GM12878 (cell line): Measurements from ENCODE around the gene SOX9. TPM values are rescaled to one million over a fixed set of nuclear protein-coding genes. Genes with fewer than 3 reads are reported as not detected.

Experiments used
- CUX1 ChIP-seq: IDR thresholded peaks from 2 replicates; pipeline ENCODE4 v1.6.1; 2012; ENCODE audit warnings: improper control_type of control experiment, low read depth, low read length; ENCODE audit not compliant: insufficient replicate concordance
- ELK1 ChIP-seq: IDR thresholded peaks from 2 replicates; pipeline ENCODE4 v1.6.1; 2012; ENCODE audit warnings: low read depth, low read length, improper control_type of control experiment
- HDAC2 ChIP-seq: fragments of 200-600 bp; sonication (generic); IDR thresholded peaks from 2 replicates; pipeline ENCODE4 v1.6.1; 2017
- MYB ChIP-seq: fragments of 150-350 bp; IDR thresholded peaks from 2 replicates; pipeline ENCODE4 v1.6.1; 2014; ENCODE audit warnings: mild to moderate bottlenecking, low read depth, low read length, borderline replicate concordance
- RAD21 ChIP-seq: IDR thresholded peaks from 2 replicates; pipeline ENCODE4 v1.6.1; 2011; ENCODE audit warnings: mild to moderate bottlenecking, low read depth, low read length, moderate library complexity; ENCODE audit not compliant: insufficient read depth
- SREBF1 ChIP-seq: IDR thresholded peaks from 2 replicates; pipeline ENCODE4 v1.6.1; 2012; ENCODE audit warnings: mild to moderate bottlenecking, low read length
- YY1 ChIP-seq: IDR thresholded peaks from 2 replicates; pipeline ENCODE4 v1.6.1; 2011; ENCODE audit warnings: low read depth, mild to moderate bottlenecking, low read length
- polyA plus RNA-seq, 11 experiments: library from polyadenylated mRNA; depleted of rRNA in 4 of 11; unstranded in 6 of 11; stranded (reverse) in 5 of 11; fragments of >200 nt; fragmentation: Nextera tagmentation in 4 of 11; fragmentation: Illumina TruSeq in 1 of 11; extraction: Ambion mirVana in 4 of 11; extraction: Trizol in 1 of 11; gene quantifications; 1 replicate in 1 of 11; 2 replicates in 10 of 11; pipeline versions ENCODE4 v1.2.1 to v1.2.3, GENCODE V29; 2011 to 2016; ENCODE audit warnings: inconsistent platforms in 2 of 11, missing spikeins in 2 of 11, low read depth in 1 of 11
- total RNA-seq, 4 experiments: library from RNA; depleted of rRNA in 3 of 4; stranded (reverse); fragments of >200 nt in 3 of 4; fragmentation: Illumina TruSeq in 1 of 4; extraction: Trizol in 1 of 4; gene quantifications; 2 replicates each; pipeline versions ENCODE4 v1.2.1 to v1.2.3, GENCODE V29; 2013 to 2021

The SOX9 gene
- total and polyA plus RNA-seq, 10 of the 15 experiments (the other 5 are each of a cell fraction or from before 2014, with no cell fraction given) = 1.2 to 19.0 (median 5.5) TPM

DNA sequence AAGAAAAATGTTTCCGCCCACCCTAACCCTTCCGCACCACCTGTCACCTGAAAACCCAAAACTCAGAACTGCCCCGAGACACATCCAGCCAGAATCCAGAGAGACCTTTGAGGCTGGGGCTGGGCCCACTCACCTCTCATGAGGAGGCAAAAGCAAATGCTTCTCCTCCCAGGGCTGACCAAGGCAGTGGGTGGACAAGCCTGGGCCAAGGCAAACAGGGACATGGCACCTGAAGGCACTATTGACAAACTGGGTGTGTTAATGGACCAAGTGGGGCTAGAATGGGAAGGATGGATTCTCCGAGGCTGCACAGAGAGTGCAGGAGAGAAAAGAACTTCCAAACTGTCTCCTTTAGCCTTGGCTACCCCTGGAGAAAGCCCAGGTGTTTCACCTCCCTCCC is 54.4 kb downstream of the SOX9 start (continued):
- TF ChIP-seq CUX1 = no peak
- TF ChIP-seq MYB = no peak
- TF ChIP-seq SREBF1 = no peak
- no peak for TF ChIP-seq ELK1
- TF ChIP-seq HDAC2 = no peak
- TF ChIP-seq RAD21 = no peak
- no peak for TF ChIP-seq YY1
